Kidney (tissue), 14 donors: ENCODE measurements around the gene ZNF654. TPM values are rescaled to one million over a fixed set of nuclear protein-coding genes. Genes with fewer than 3 reads are reported as not detected.
A peak's percentile ranks its signal among the peaks of the same experiment; 100 is the strongest.

Experiments used
- DNase-seq, 5 donors: peaks; one replicate each; pipeline ENCODE4 v3.0.0-alpha.2; 2013 to 2020
- FAIRE-seq: peaks from 2 replicates; lab custom pipeline; 2012; peaks lifted over from hg19 to GRCh38; lab: Jason Lieb, UNC
- H3K27ac ChIP-seq, 2 donors: one replicate each; pipeline ENCODE4 v1.7.0; 2013; ENCODE audit warnings: low read depth in 2 of 2, low read length in 2 of 2, inconsistent platforms in 1 of 2
- H3K27me3 ChIP-seq: one replicate; pipeline ENCODE4 v1.7.1; 2013; ENCODE audit warnings: low read length, inconsistent platforms; ENCODE audit not compliant: control insufficient read depth, insufficient read depth
- H3K36me3 ChIP-seq, 3 donors: one replicate each; pipeline versions ENCODE4 v1.7.0 to v1.7.1; 2013; ENCODE audit warnings: low read length in 3 of 3, control low read depth in 1 of 3, inconsistent platforms in 1 of 3; ENCODE audit not compliant: insufficient read depth in 3 of 3, control insufficient read depth in 2 of 3
- H3K4me1 ChIP-seq, 3 donors: one replicate each; pipeline versions ENCODE4 v1.7.0 to v1.7.1; 2013; ENCODE audit warnings: low read length in 3 of 3, inconsistent platforms in 1 of 3, low read depth in 1 of 3; ENCODE audit not compliant: control insufficient read depth in 2 of 3, insufficient read depth in 2 of 3
- H3K4me3 ChIP-seq, 3 donors: one replicate each; pipeline versions ENCODE4 v1.7.0 to v1.8.1; 2013; ENCODE audit warnings: low read length in 3 of 3, control low read depth in 1 of 3, inconsistent platforms in 1 of 3
- H3K9ac ChIP-seq, 3 donors: one replicate each; pipeline versions ENCODE4 v1.7.0 to v1.7.1; 2013; ENCODE audit warnings: low read length in 3 of 3, control low read depth in 1 of 3, inconsistent platforms in 1 of 3
- H3K9me3 ChIP-seq, 3 donors: one replicate each; pipeline versions ENCODE4 v1.7.0 to v1.7.1; 2013; ENCODE audit warnings: low read length in 3 of 3, control low read depth in 1 of 3, inconsistent platforms in 1 of 3; ENCODE audit not compliant: control insufficient read depth in 2 of 3, insufficient read depth in 1 of 3
- intact Hi-C: fragments of 100-400 bp; cut with DNase I; formaldehyde crosslinking; loops from one replicate; pipeline ENCODE4 v1.11.1; 2022
- polyA plus RNA-seq: library from polyadenylated mRNA; stranded (reverse); fragments of 350-450 nt; fragmentation: Illumina TruSeq; extraction: RNeasy Lipid Tissue Mini Kit (QIAGEN cat#74804); gene quantifications from one replicate; pipeline ENCODE4 v1.2.3, GENCODE V29; 2014; ENCODE audit warnings: low read depth, low replicate concordance; ENCODE audit not compliant: insufficient read depth
- total RNA-seq: library from RNA; stranded (reverse); fragmentation: NEBNext Ultra II Directional; extraction: Animal tissue kit (Norgen Biotek cat#: 25700); gene quantifications from one replicate; pipeline ENCODE4 v1.2.1, GENCODE V29; 2021
- TF ChIP-seq, protein P1 (sequence below): IDR thresholded peaks from 3 replicates; pipeline ENCODE4 v1.5.1; 2012; ENCODE audit warnings: mild to moderate bottlenecking, moderate library complexity, borderline replicate concordance; ENCODE audit not compliant: insufficient read depth; ENCODE audit errors: extremely low read depth
- donor health status: control.
- donor health status: control.
- donor health status: control.
- donor health status: control.
- donor health status: control.
- donor health status: DM: yes; HTN: yes; CAD: no.
- donor health status: Normal renal cell carcinoma (clear cell type).

The ZNF654 gene
- total and polyA plus RNA-seq, 2 donors from 2014 or later = 3.0 to 16.0 TPM

DNA sequence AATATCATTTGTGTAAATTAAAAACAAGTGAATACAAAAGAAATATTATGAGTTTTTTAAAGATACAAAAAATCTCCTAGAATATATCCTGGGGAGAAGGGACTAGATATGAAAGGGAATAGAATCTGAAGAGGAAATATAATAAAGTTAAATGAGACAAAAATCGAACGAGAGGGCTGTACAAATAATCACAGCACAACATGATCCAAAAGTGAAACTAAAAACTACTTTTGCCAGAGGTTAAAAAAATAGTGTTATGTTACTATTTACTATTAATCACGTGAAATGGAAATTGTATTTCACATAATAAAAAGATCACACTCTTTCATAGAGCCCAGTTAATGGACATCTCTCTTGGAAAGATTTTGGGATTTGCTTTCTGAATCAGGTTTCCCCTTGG lies 28.8 kb upstream of the ZNF654 start:
- Histone ChIP-seq H3K4me3 (peak overlapping the region in 1 of 3 donors; percentile 32), H3K27me3 (no peaks in the 10 kb centered on the region), H3K9ac (no peak overlapping the region), H3K27ac (no peak overlapping the region), H3K4me1 (peaks cover 0 to 2% (median 0%) of the 10 kb centered on the region in 3 donors), H3K36me3 (no peaks in the 10 kb centered on the region), H3K9me3 (peaks cover 0 to 5% (median 0%) of the 10 kb centered on the region in 3 donors)
- no peak for DNase-seq
- TF ChIP-seq, protein P1, sequence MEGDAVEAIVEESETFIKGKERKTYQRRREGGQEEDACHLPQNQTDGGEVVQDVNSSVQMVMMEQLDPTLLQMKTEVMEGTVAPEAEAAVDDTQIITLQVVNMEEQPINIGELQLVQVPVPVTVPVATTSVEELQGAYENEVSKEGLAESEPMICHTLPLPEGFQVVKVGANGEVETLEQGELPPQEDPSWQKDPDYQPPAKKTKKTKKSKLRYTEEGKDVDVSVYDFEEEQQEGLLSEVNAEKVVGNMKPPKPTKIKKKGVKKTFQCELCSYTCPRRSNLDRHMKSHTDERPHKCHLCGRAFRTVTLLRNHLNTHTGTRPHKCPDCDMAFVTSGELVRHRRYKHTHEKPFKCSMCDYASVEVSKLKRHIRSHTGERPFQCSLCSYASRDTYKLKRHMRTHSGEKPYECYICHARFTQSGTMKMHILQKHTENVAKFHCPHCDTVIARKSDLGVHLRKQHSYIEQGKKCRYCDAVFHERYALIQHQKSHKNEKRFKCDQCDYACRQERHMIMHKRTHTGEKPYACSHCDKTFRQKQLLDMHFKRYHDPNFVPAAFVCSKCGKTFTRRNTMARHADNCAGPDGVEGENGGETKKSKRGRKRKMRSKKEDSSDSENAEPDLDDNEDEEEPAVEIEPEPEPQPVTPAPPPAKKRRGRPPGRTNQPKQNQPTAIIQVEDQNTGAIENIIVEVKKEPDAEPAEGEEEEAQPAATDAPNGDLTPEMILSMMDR = no peak
- intact Hi-C loops = no loop called here
- FAIRE-seq = no peak

DNA sequence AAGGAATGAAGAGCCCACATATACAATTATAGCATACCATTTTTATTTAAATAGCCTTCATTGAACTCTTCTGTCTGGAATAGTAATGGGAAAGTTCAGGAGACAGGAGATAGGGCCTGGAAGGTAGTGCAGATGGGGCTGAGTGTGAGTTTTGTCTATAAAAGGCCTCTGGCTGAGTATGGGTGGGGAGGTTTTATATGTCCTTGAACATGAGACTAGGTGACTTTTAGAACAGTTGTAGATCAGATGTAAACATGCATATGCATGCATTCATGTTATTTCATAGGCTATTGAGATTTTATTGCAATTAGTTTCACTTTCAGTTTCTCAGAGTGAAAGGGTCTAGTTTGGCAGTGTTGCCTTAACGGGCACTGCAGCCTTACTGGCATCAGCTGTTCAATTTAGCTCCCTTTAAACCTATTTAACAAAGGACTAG lies 27.4 kb upstream of the ZNF654 start:
- no peaks in the 10 kb centered on the region for H3K9me3 ChIP-seq
- TF ChIP-seq, protein P1 = no peak
- no peaks in the 10 kb centered on the region for H3K27me3 ChIP-seq
- no peak for FAIRE-seq
- intact Hi-C loops = no loop called here
- peaks cover 0 to 2% (median 0%) of the 10 kb centered on the region in 3 donors for H3K4me1 ChIP-seq
- DNase-seq = peak in 2 of 5 donors; percentile 21 to 35
- peak overlapping the region; percentile 58 to 67 (median 62) for H3K4me3 ChIP-seq
- peak overlapping the region in 1 of 2 donors; percentile 43 for H3K27ac ChIP-seq
- H3K9ac ChIP-seq = peak overlapping the region; percentile 25 to 34 (median 27)
- no peaks in the 10 kb centered on the region for H3K36me3 ChIP-seq

DNA sequence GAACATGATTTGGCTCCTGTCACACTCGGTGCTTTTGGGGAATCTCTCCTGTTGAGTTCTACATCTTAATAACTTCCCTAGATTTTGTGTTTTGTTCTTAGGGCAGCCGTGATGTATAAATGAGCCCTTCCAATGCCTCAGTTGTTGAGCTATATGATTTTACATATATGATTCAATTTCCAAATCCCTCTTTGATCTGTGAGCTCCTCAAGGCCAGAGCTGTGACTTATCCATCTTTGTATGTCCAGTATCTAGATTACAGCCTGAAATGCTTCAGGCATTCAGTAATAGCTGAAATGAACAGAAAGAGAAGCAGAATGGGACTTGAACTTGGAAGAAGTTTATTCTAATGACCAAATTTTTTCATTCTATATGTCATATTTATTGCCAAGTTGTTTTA lies 26.8 kb upstream of the ZNF654 start:
- Histone ChIP-seq H3K27ac (peak overlapping the region in 1 of 2 donors; percentile 43), H3K4me3 (peak overlapping the region in 2 of 3 donors; percentile 62 to 67), H3K9me3 (no peaks in the 10 kb centered on the region), H3K9ac (peak overlapping the region in 2 of 3 donors; percentile 25 to 27), H3K4me1 (peaks cover 0 to 2% (median 0%) of the 10 kb centered on the region in 3 donors), H3K36me3 (no peaks in the 10 kb centered on the region), H3K27me3 (no peaks in the 10 kb centered on the region)
- FAIRE-seq = no peak
- TF ChIP-seq, protein P1 = no peak
- intact Hi-C loops = no loop called here
- no peak for DNase-seq

DNA sequence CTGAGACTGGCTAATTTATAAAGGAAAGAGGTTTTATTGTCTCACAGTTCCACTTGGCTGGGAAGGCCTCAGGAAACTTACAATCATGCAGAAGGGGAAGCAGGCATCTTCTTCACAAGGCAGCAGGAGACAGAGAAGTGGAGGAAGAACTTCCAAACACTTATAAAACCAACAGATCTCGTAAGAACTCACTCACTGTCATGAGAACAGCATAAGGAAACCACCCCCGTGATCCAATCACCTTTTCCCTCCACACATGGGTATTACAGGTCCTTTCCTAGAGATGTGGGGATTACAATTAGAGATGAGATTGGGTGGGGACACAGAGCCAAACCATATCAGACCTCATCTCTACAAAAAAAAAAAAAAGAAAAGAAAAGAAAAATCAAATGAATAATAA lies 26.0 kb upstream of the ZNF654 start:
- H3K9me3 ChIP-seq = no peaks in the 10 kb centered on the region
- no peak overlapping the region for H3K9ac ChIP-seq
- H3K36me3 ChIP-seq = no peaks in the 10 kb centered on the region
- TF ChIP-seq, protein P1 = no peak
- intact Hi-C loops = no loop called here
- no peak overlapping the region for H3K4me3 ChIP-seq
- DNase-seq (no peak), FAIRE-seq (no peak)
- H3K27ac ChIP-seq = no peak overlapping the region
- peaks cover 0 to 2% (median 0%) of the 10 kb centered on the region in 3 donors for H3K4me1 ChIP-seq
- H3K27me3 ChIP-seq = no peaks in the 10 kb centered on the region
